GM21737 (cell line): ENCODE measurements around the gene CAPN10.
"Not testable (repeated sequence)": the region's sequence is repeated elsewhere in the genome, so short reads cannot be mapped to it uniquely, and the experiment has no call there.

Source experiments
- ATAC-seq: cut with Tn5 transposase; IDR thresholded peaks from one replicate; pipeline ENCODE4 v1.9.1; 2021; ENCODE audit warnings: mild to moderate bottlenecking, moderate library complexity; ENCODE audit not compliant: unreplicated experiment

CAPN10 gene

GRCh38 chr2:240601061-240601830, 14.7 kb downstream of the CAPN10 start:
- ATAC-seq, result no peak

GRCh38 chr2:240601831-240602160, 15.3 kb downstream of the CAPN10 start:
- no peak for ATAC-seq

GRCh38 chr2:240602266-240603050, 15.9 kb downstream of the CAPN10 start:
- no peak for ATAC-seq

GRCh38 chr2:240603081-240603835, 16.7 kb downstream of the CAPN10 start:
- no peak for ATAC-seq

- no peak for ATAC-seq
Measured at GRCh38 chr2:240603846-240604245, 17.3 kb downstream of the CAPN10 start.

GRCh38 chr2:240604291-240604938, 17.9 kb downstream of the CAPN10 start:
- ATAC-seq, result no peak

GRCh38 chr2:240604939-240605716, 18.6 kb downstream of the CAPN10 start:
- no peak for ATAC-seq

- no peak for ATAC-seq
Measured at GRCh38 chr2:240605867-240606743, 19.6 kb downstream of the CAPN10 start.

GRCh38 chr2:240611601-240612210, 25.2 kb downstream of the CAPN10 start:
- no peak for ATAC-seq

- ATAC-seq, result no peak
Measured at GRCh38 chr2:240613781-240614180, 27.2 kb downstream of the CAPN10 start.

GRCh38 chr2:240614391-240614790, 27.9 kb downstream of the CAPN10 start:
- no peak for ATAC-seq

GRCh38 chr2:240615396-240615795, 28.9 kb downstream of the CAPN10 start:
- no peak for ATAC-seq

GRCh38 chr2:240615820-240616547, 29.4 kb downstream of the CAPN10 start:
- no peak for ATAC-seq

- not testable (repeated sequence) for ATAC-seq
Measured at GRCh38 chr2:240616860-240617666, 30.5 kb downstream of the CAPN10 start.

GRCh38 chr2:240618776-240619175, 32.2 kb downstream of the CAPN10 start:
- no peak for ATAC-seq

- no peak for ATAC-seq
Measured at GRCh38 chr2:240619506-240620148, 33.1 kb downstream of the CAPN10 start.

- no peak for ATAC-seq
Measured at GRCh38 chr2:240620149-240620731, 33.7 kb downstream of the CAPN10 start.
